GM23338 (cell line): ENCODE results near the gene ZNF660. TPM values are rescaled to one million over a fixed set of nuclear protein-coding genes. Genes with fewer than 3 reads are reported as not detected.

Experiments
- ETS1 ChIP-seq: IDR thresholded peaks from 2 replicates; pipeline ENCODE4 v1.6.1; 2016; ENCODE audit warnings: antibody characterized with exemption
- REST ChIP-seq: IDR thresholded peaks from one replicate; pipeline ENCODE4 v1.6.1; 2018; ENCODE audit warnings: antibody characterized with exemption; ENCODE audit not compliant: unreplicated experiment
- polyA plus RNA-seq: library from polyadenylated mRNA; unstranded; fragments of >200 nt; fragmentation: Nextera tagmentation; extraction: Ambion mirVana; gene quantifications from 2 replicates; pipeline ENCODE4 v1.2.1, GENCODE V29; 2016
- total RNA-seq: library from RNA; depleted of rRNA; stranded (reverse); fragments of >200 nt; shearing (Covaris generic); gene quantifications from 2 replicates; pipeline ENCODE4 v1.2.3, GENCODE V29; 2014; rRNA removed

ZNF660 gene
- total and polyA plus RNA-seq, 2 experiments from 2014 or later, result 5.4 to 10.1 TPM

GRCh38 chr3:44648564-44649229, 63.9 kb downstream of the ZNF660 start, which contains the start of gene ZNF35 (continued):
- TF ChIP-seq REST, result no peak
- peak; percentile 82 for TF ChIP-seq ETS1

Other genes starting within 250 kb of the ZNF660 start
- 26.0 and 35.0 TPM in 2 replicates for gene TCAIM, start 246.2 kb upstream of the ZNF660 start, total RNA-seq
- 9.8 and 10.3 TPM in 2 replicates for gene TCAIM, start 246.2 kb upstream of the ZNF660 start, polyA plus RNA-seq
- gene ZNF445, start 107.3 kb upstream of the ZNF660 start, total RNA-seq, result 16.5 and 16.6 TPM in 2 replicates
- gene ZNF445, start 107.3 kb upstream of the ZNF660 start, polyA plus RNA-seq, result 2.7 TPM in 2 replicates
- gene ZKSCAN7, start 29.8 kb upstream of the ZNF660 start, total RNA-seq, result 14.0 and 17.8 TPM in 2 replicates
- 4.4 and 4.7 TPM in 2 replicates for gene ZKSCAN7, start 29.8 kb upstream of the ZNF660 start, polyA plus RNA-seq
- 15.1 and 18.9 TPM in 2 replicates for gene ZNF197, start 40.1 kb downstream of the ZNF660 start, total RNA-seq
- 5.6 and 5.9 TPM in 2 replicates for gene ZNF197, start 40.1 kb downstream of the ZNF660 start, polyA plus RNA-seq
- 20.9 and 26.2 TPM in 2 replicates for gene ZNF35, start 63.8 kb downstream of the ZNF660 start, total RNA-seq
- 18.5 and 19.2 TPM in 2 replicates for gene ZNF35, start 63.8 kb downstream of the ZNF660 start, polyA plus RNA-seq
- 3.2 and 4.7 TPM in 2 replicates for gene ZNF502, start 127.7 kb downstream of the ZNF660 start, total RNA-seq
- gene ZNF502, start 127.7 kb downstream of the ZNF660 start, polyA plus RNA-seq, result 1.7 and 2.9 TPM in 2 replicates
- 6.6 and 8.0 TPM in 2 replicates for gene ZNF501, start 144.7 kb downstream of the ZNF660 start, total RNA-seq
- 3.3 and 4.2 TPM in 2 replicates for gene ZNF501, start 144.7 kb downstream of the ZNF660 start, polyA plus RNA-seq
- 48.1 and 49.2 TPM in 2 replicates for gene KIAA1143, start 176.7 kb downstream of the ZNF660 start, total RNA-seq
- 63.9 and 75.4 TPM in 2 replicates for gene KIAA1143, start 176.7 kb downstream of the ZNF660 start, polyA plus RNA-seq
- gene KIF15, start 176.8 kb downstream of the ZNF660 start, total RNA-seq, result 21.2 and 26.2 TPM in 2 replicates
- gene KIF15, start 176.8 kb downstream of the ZNF660 start, polyA plus RNA-seq, result 21.8 and 25.8 TPM in 2 replicates